SK-N-SH (cell line): ENCODE results near the gene CAPRIN2. TPM values are rescaled to one million over a fixed set of nuclear protein-coding genes. Genes with fewer than 3 reads are reported as not detected.

Source experiments
- CTCF ChIA-PET: fragments of 300-600, 350-600 bp; formaldehyde crosslinking; extraction: SDS; loops from one replicate; lab custom pipeline; 2021; lab: Yijun Ruan, JAX
- POLR2A ChIA-PET: fragments of 350-600 bp; sonication (Branson Sonifier 250); formaldehyde crosslinking; extraction: SDS; loops from one replicate; lab custom pipeline; 2020; ENCODE audit warnings: antibody characterized with exemption, inconsistent platforms; lab: Yijun Ruan, JAX
- DNase-seq: peaks from one replicate; pipeline ENCODE4 v3.0.0; 2012
- H2AFZ ChIP-seq: fragments of 200-600 bp; sonication (generic); 2 replicates; pipeline ENCODE4 v1.8.1; 2016; ENCODE audit warnings: antibody characterized with exemption, mild to moderate bottlenecking, low read depth
- H3F3A ChIP-seq: fragments of 200-600 bp; sonication (generic); replicated peaks from 2 replicates; pipeline ENCODE3; 2016; ENCODE audit warnings: antibody characterized with exemption, mild to moderate bottlenecking; ENCODE audit not compliant: insufficient read depth
- H3K27ac ChIP-seq, 2 experiments: fragments of 200-500 bp in 1 of 2; fragments of 200-600 bp in 1 of 2; sonication (Bioruptor generic) in 1 of 2; sonication (generic), shearing (Covaris generic) in 1 of 2; 2 replicates each; pipeline versions ENCODE4 v1.5.1 to v1.6.1; 2014 to 2016; ENCODE audit warnings: low read depth in 2 of 2, inconsistent platforms in 1 of 2, low read length in 1 of 2, mild to moderate bottlenecking in 1 of 2, mixed read lengths in 1 of 2
- H3K27me3 ChIP-seq: fragments of 200-600 bp; sonication (generic), shearing (Covaris generic); 2 replicates; pipeline ENCODE4 v1.6.1; 2016; ENCODE audit warnings: mixed run types; ENCODE audit not compliant: insufficient read depth
- H3K36me3 ChIP-seq, 2 experiments: fragments of 200-500 bp in 1 of 2; fragments of 200-600 bp in 1 of 2; sonication (Bioruptor generic) in 1 of 2; sonication (generic) in 1 of 2; replicated peaks in 1 of 2; 2 replicates each; pipeline versions ENCODE3 to v1.5.1; 2014 to 2016; ENCODE audit warnings: low read length in 1 of 2, mild to moderate bottlenecking in 1 of 2; ENCODE audit not compliant: insufficient read depth in 2 of 2, control insufficient read depth in 1 of 2
- H3K4me1 ChIP-seq, 2 experiments: fragments of 200-500 bp in 1 of 2; fragments of 200-600 bp in 1 of 2; sonication (Bioruptor generic) in 1 of 2; sonication (generic), shearing (Covaris generic) in 1 of 2; 2 replicates each; pipeline versions ENCODE4 v1.5.1 to v1.6.1; 2014 to 2016; ENCODE audit warnings: low read depth in 1 of 2, low read length in 1 of 2, mixed run types in 1 of 2; ENCODE audit not compliant: insufficient read depth in 2 of 2, control insufficient read depth in 1 of 2
- H3K4me2 ChIP-seq: fragments of 200-600 bp; sonication (generic), shearing (Covaris generic); 2 replicates; pipeline ENCODE4 v1.6.1; 2017; ENCODE audit warnings: mixed run types
- H3K4me3 ChIP-seq, 2 experiments: fragments of 200-500 bp in 1 of 2; fragments of 200-600 bp in 1 of 2; sonication (Bioruptor generic) in 1 of 2; sonication (generic), shearing (Covaris generic) in 1 of 2; 2 replicates each; pipeline versions ENCODE4 v1.5.1 to v1.8.1; 2014 to 2016; ENCODE audit warnings: low read depth in 2 of 2, inconsistent platforms in 1 of 2, low read length in 1 of 2, mild to moderate bottlenecking in 1 of 2, mixed read lengths in 1 of 2, moderate library complexity in 1 of 2
- H3K79me2 ChIP-seq: fragments of 200-600 bp; sonication (generic); 2 replicates; pipeline ENCODE4 v1.8.1; 2017; ENCODE audit warnings: mild to moderate bottlenecking; ENCODE audit not compliant: insufficient read depth
- H3K9ac ChIP-seq: fragments of 200-600 bp; sonication (generic); 2 replicates; pipeline ENCODE4 v1.6.1; 2017; ENCODE audit warnings: mixed run types
- H3K9me2 ChIP-seq: fragments of 200-600 bp; sonication (generic); 2 replicates; pipeline ENCODE4 v1.6.1; 2017; ENCODE audit warnings: mixed run types
- H3K9me3 ChIP-seq: fragments of 200-600 bp; sonication (generic); 2 replicates; pipeline ENCODE4 v1.6.1; 2017; ENCODE audit warnings: mixed run types, mild to moderate bottlenecking, moderate library complexity
- H4K20me1 ChIP-seq: fragments of 200-600 bp; sonication (generic); 2 replicates; pipeline ENCODE4 v1.6.1; 2017; ENCODE audit warnings: mild to moderate bottlenecking, mixed run types; ENCODE audit not compliant: insufficient read depth
- CHD2 ChIP-seq: fragments of 150-350 bp; IDR thresholded peaks from 2 replicates; pipeline ENCODE4 v1.6.1; 2018; ENCODE audit warnings: low read length; ENCODE audit not compliant: partially characterized antibody
- ELF1 ChIP-seq: IDR thresholded peaks from 2 replicates; pipeline ENCODE4 v1.4.0; 2012
- FOSL2 ChIP-seq: IDR thresholded peaks from 2 replicates; pipeline ENCODE4 v1.4.0; 2012; ENCODE audit warnings: low read depth, mild to moderate bottlenecking, moderate library complexity, borderline replicate concordance
- FOXJ3 ChIP-seq: sonication (generic); formaldehyde crosslinking; IDR thresholded peaks from 2 replicates; pipeline ENCODE4 v1.5.1; 2020; ENCODE audit warnings: mild to moderate bottlenecking, missing genetic modification reagents
- FOXM1 ChIP-seq: IDR thresholded peaks from 2 replicates; pipeline ENCODE4 v1.4.0; 2012; ENCODE audit warnings: low read depth, mild to moderate bottlenecking
- GABPA ChIP-seq: IDR thresholded peaks from 2 replicates; pipeline ENCODE4 v1.4.0; 2012; ENCODE audit warnings: low read depth, mild to moderate bottlenecking
- NFIC ChIP-seq: IDR thresholded peaks from 2 replicates; pipeline ENCODE4 v1.4.0; 2012; ENCODE audit warnings: borderline replicate concordance
- NRF1 ChIP-seq: IDR thresholded peaks from 2 replicates; pipeline ENCODE4 v1.6.1; 2012; ENCODE audit warnings: low read depth, mild to moderate bottlenecking, low read length
- POLR2AphosphoS5 ChIP-seq: IDR thresholded peaks from 2 replicates; pipeline ENCODE4 v1.6.1; 2012; ENCODE audit warnings: low read depth, low read length
- RAD21 ChIP-seq: IDR thresholded peaks from 2 replicates; pipeline ENCODE4 v1.6.1; 2012; ENCODE audit warnings: mild to moderate bottlenecking, low read length
- RFX5 ChIP-seq: IDR thresholded peaks from 2 replicates; pipeline ENCODE4 v1.6.1; 2012; ENCODE audit warnings: mild to moderate bottlenecking, improper control_type of control experiment, low read length
- RXRA ChIP-seq: IDR thresholded peaks from 2 replicates; pipeline ENCODE4 v1.4.0; 2012; ENCODE audit warnings: low read depth, mild to moderate bottlenecking, borderline replicate concordance
- SIN3A ChIP-seq: IDR thresholded peaks from 2 replicates; pipeline ENCODE4 v1.6.1; 2012; ENCODE audit warnings: low read depth, mild to moderate bottlenecking, low read length, moderate library complexity, borderline replicate concordance
- WGBS: methylation state at CpG from one replicate; pipeline ENCODE4 v1.1.6; 2017; ENCODE audit warnings: low lambda C conversion rate; 5-methylcytosine and 5-hydroxymethylcytosine counted together
- polyA plus RNA-seq, 3 experiments: library from polyadenylated mRNA; depleted of rRNA; stranded (reverse); fragments of >200 nt; gene quantifications; 2 replicates each; pipeline ENCODE4 v1.2.3, GENCODE V29; 2012
- TF ChIP-seq, protein P1 (sequence below): IDR thresholded peaks from 2 replicates; pipeline ENCODE4 v1.4.0; 2012; ENCODE audit warnings: low read depth, borderline replicate concordance
- TF ChIP-seq, protein P2 (sequence below): fragments of 150-350 bp; IDR thresholded peaks from 2 replicates; pipeline ENCODE4 v1.6.1; 2017; ENCODE audit warnings: antibody characterized with exemption, low read length, low read depth, borderline replicate concordance
- TF ChIP-seq, protein P3 (sequence below): IDR thresholded peaks from 2 replicates; pipeline ENCODE4 v1.6.1; 2012; ENCODE audit warnings: mild to moderate bottlenecking, low read depth, low read length, moderate library complexity
- TF ChIP-seq, protein P4 (sequence below): fragments of 150-350 bp; IDR thresholded peaks from 2 replicates; pipeline ENCODE4 v1.6.1; 2016; ENCODE audit warnings: mild to moderate bottlenecking, low read depth, low read length

The CAPRIN2 gene
- polyA plus RNA-seq, 1 of the 3 experiments (the other 2 are of a cell fraction), result 21.4 TPM

DNA sequence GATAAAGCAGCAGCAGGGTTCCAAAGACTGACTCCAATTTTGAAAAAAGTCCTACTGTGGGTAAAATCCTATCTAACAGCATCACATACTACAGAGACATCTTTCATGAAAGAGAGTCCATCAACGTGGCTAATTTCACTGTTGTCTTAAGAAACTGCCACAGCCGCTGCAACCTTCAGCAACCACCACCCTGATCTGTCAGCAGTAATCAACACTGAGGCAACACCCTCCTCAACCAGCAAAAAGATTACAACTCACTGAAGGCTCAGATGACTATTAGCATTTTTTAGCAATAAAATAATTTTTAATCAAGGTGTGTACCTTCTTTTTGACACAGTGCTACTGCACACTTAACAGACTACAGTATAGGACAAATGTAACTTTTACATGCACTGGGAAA, 6.6 kb downstream of the CAPRIN2 start:
- ChIA-PET POLR2A (no interaction called here), CTCF (interaction anchor here (1.0 kb wide), 1 partner anchor 24 kb away, joined by 3 read pairs; no protein-coding TSS in a partner anchor)
- Histone ChIP-seq H3K9ac (no peak overlapping the region), H4K20me1 (peaks cover 44% of the 10 kb centered on the region), H3K4me1 (peaks cover 0 to 14% of the 10 kb centered on the region in 2 experiments; a peak in 2 of 4 replicates), H3K27me3 (no peaks in the 10 kb centered on the region), H3K4me3 (no peak overlapping the region), H2AFZ (no peak overlapping the region), H3K9me2 (no peaks in the 10 kb centered on the region), H3K27ac (no peak overlapping the region), H3K79me2 (peaks cover 100% of the 10 kb centered on the region), H3K9me3 (no peaks in the 10 kb centered on the region), H3K36me3 (peaks cover 33 to 45% of the 10 kb centered on the region in 2 experiments), H3F3A (no peaks in the 10 kb centered on the region), H3K4me2 (no peak overlapping the region)
- TF ChIP-seq RAD21, result no peak
- TF ChIP-seq NRF1, result no peak
- TF ChIP-seq RFX5, result no peak
- TF ChIP-seq, protein P1, sequence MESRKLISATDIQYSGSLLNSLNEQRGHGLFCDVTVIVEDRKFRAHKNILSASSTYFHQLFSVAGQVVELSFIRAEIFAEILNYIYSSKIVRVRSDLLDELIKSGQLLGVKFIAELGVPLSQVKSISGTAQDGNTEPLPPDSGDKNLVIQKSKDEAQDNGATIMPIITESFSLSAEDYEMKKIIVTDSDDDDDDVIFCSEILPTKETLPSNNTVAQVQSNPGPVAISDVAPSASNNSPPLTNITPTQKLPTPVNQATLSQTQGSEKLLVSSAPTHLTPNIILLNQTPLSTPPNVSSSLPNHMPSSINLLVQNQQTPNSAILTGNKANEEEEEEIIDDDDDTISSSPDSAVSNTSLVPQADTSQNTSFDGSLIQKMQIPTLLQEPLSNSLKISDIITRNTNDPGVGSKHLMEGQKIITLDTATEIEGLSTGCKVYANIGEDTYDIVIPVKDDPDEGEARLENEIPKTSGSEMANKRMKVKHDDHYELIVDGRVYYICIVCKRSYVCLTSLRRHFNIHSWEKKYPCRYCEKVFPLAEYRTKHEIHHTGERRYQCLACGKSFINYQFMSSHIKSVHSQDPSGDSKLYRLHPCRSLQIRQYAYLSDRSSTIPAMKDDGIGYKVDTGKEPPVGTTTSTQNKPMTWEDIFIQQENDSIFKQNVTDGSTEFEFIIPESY, result no peak
- TF ChIP-seq, protein P2, sequence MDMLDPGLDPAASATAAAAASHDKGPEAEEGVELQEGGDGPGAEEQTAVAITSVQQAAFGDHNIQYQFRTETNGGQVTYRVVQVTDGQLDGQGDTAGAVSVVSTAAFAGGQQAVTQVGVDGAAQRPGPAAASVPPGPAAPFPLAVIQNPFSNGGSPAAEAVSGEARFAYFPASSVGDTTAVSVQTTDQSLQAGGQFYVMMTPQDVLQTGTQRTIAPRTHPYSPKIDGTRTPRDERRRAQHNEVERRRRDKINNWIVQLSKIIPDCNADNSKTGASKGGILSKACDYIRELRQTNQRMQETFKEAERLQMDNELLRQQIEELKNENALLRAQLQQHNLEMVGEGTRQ, result no peak
- TF ChIP-seq RXRA, result no peak
- no peak for TF ChIP-seq CHD2
- no peak for TF ChIP-seq FOXJ3 (CRISPR knock-in tag)
- no peak for TF ChIP-seq SIN3A
- TF ChIP-seq, protein P3, sequence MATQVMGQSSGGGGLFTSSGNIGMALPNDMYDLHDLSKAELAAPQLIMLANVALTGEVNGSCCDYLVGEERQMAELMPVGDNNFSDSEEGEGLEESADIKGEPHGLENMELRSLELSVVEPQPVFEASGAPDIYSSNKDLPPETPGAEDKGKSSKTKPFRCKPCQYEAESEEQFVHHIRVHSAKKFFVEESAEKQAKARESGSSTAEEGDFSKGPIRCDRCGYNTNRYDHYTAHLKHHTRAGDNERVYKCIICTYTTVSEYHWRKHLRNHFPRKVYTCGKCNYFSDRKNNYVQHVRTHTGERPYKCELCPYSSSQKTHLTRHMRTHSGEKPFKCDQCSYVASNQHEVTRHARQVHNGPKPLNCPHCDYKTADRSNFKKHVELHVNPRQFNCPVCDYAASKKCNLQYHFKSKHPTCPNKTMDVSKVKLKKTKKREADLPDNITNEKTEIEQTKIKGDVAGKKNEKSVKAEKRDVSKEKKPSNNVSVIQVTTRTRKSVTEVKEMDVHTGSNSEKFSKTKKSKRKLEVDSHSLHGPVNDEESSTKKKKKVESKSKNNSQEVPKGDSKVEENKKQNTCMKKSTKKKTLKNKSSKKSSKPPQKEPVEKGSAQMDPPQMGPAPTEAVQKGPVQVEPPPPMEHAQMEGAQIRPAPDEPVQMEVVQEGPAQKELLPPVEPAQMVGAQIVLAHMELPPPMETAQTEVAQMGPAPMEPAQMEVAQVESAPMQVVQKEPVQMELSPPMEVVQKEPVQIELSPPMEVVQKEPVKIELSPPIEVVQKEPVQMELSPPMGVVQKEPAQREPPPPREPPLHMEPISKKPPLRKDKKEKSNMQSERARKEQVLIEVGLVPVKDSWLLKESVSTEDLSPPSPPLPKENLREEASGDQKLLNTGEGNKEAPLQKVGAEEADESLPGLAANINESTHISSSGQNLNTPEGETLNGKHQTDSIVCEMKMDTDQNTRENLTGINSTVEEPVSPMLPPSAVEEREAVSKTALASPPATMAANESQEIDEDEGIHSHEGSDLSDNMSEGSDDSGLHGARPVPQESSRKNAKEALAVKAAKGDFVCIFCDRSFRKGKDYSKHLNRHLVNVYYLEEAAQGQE, result no peak
- no peak for TF ChIP-seq FOXM1
- TF ChIP-seq, protein P4, sequence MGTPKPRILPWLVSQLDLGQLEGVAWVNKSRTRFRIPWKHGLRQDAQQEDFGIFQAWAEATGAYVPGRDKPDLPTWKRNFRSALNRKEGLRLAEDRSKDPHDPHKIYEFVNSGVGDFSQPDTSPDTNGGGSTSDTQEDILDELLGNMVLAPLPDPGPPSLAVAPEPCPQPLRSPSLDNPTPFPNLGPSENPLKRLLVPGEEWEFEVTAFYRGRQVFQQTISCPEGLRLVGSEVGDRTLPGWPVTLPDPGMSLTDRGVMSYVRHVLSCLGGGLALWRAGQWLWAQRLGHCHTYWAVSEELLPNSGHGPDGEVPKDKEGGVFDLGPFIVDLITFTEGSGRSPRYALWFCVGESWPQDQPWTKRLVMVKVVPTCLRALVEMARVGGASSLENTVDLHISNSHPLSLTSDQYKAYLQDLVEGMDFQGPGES, result no peak
- TF ChIP-seq POLR2AphosphoS5, result no peak
- TF ChIP-seq ELF1, result no peak
- no peak for TF ChIP-seq NFIC
- no peak for TF ChIP-seq FOSL2
- no peak for TF ChIP-seq GABPA
- no peak for DNase-seq
- WGBS, result 94% methylated on average over 2 of the region's 2 CpGs
